Suprapubic skin (tissue), 4 donors: ENCODE data around the gene MFSD12.

Experiments used
- CTCF ChIP-seq, 2 donors: fragments of 200-600 bp in 1 of 2; fragments of 450-650 bp in 1 of 2; sonication (generic) in 1 of 2; IDR thresholded peaks; one replicate each; pipeline ENCODE4 v1.5.1; 2016 to 2019; ENCODE audit warnings: antibody characterized with exemption in 2 of 2, mild to moderate bottlenecking in 1 of 2, moderate library complexity in 1 of 2
- EP300 ChIP-seq: sonication (generic); formaldehyde crosslinking; IDR thresholded peaks from one replicate; pipeline ENCODE4 v1.6.1; 2017; ENCODE audit warnings: antibody characterized with exemption
- POLR2A ChIP-seq, 2 donors: fragments of 450-650 bp; IDR thresholded peaks; one replicate each; pipeline ENCODE4 v1.6.1; 2017; ENCODE audit warnings: antibody characterized with exemption in 2 of 2, mild to moderate bottlenecking in 2 of 2, moderate library complexity in 2 of 2
- POLR2AphosphoS5 ChIP-seq, 3 donors: sonication (generic); formaldehyde crosslinking; IDR thresholded peaks; one replicate each; pipeline ENCODE4 v1.6.1; 2017; ENCODE audit warnings: antibody characterized with exemption in 3 of 3

GRCh38 chr19:3589439-3589838, 32.1 kb upstream of the MFSD12 start:
- TF ChIP-seq POLR2AphosphoS5 (IDR thresholded peaks at IDR 0.05) (no peak), CTCF (IDR thresholded peaks at IDR 0.05) (no peak), POLR2A (IDR thresholded peaks at IDR 0.05) (no peak), EP300 (no peak)
